Measurements from ENCODE around the gene SHROOM3. TPM values are rescaled to one million over a fixed set of nuclear protein-coding genes. Genes with fewer than 3 reads are reported as not detected.

The SHROOM3 gene
- total RNA-seq, 4 donors from 2014 or later: 52.0 to 444 (median 364) TPM

- Histone ChIP-seq H3K4me1 (peaks cover 0 to 34% (median 2%) of the 10 kb centered on the region in 4 donors), H3K36me3 (no peaks in the 10 kb centered on the region), H3K27me3 (no peaks in the 10 kb centered on the region), H3K27ac (peak overlapping the region in 2 of 4 donors; percentile 93 to 96), H3K9me3 (no peaks in the 10 kb centered on the region), H3K4me3 (no peak overlapping the region)
- no peak for DNase-seq
- no peak for TF ChIP-seq POLR2A (IDR thresholded peaks at IDR 0.05)
- no peak for TF ChIP-seq CTCF (IDR thresholded peaks at IDR 0.05)
Observed at GRCh38 chr4:76692761-76693160, 257.7 kb downstream of the SHROOM3 start.

- H3K4me1 ChIP-seq: peaks cover 0 to 31% (median 2%) of the 10 kb centered on the region in 4 donors
- TF ChIP-seq POLR2A (IDR thresholded peaks at IDR 0.05): no peak
Observed at GRCh38 chr4:76694056-76694455, 259.0 kb downstream of the SHROOM3 start.

GRCh38 chr4:76696109-76696508, 261.1 kb downstream of the SHROOM3 start:
- Histone ChIP-seq H3K27me3 (no peaks in the 10 kb centered on the region), H3K27ac (no peak overlapping the region), H3K4me3 (no peak overlapping the region), H3K9me3 (no peaks in the 10 kb centered on the region), H3K4me1 (peaks cover 0 to 24% (median 0%) of the 10 kb centered on the region in 4 donors), H3K36me3 (no peaks in the 10 kb centered on the region)
- DNase-seq: no peak
- TF ChIP-seq POLR2A (IDR thresholded peaks at IDR 0.05): no peak
- no peak for TF ChIP-seq CTCF (IDR thresholded peaks at IDR 0.05)

More at GRCh38 chr4:76694056-76694455, 259.0 kb downstream of the SHROOM3 start:
- Histone ChIP-seq H3K27ac (peak overlapping the region in 1 of 4 donors; percentile 61), H3K27me3 (no peaks in the 10 kb centered on the region), H3K9me3 (no peaks in the 10 kb centered on the region), H3K36me3 (no peaks in the 10 kb centered on the region), H3K4me3 (no peak overlapping the region)
- no peak for DNase-seq

GRCh38 chr4:76697129-76697803, 262.2 kb downstream of the SHROOM3 start:
- H3K27ac ChIP-seq: peak overlapping the region in 1 of 4 donors; percentile 21

GRCh38 chr4:76698141-76698540, 263.1 kb downstream of the SHROOM3 start:
- no peak for TF ChIP-seq CTCF (IDR thresholded peaks at IDR 0.05)
- H3K27me3 ChIP-seq: no peaks in the 10 kb centered on the region
- H3K27ac ChIP-seq: no peak overlapping the region
- no peaks in the 10 kb centered on the region for H3K9me3 ChIP-seq
- H3K36me3 ChIP-seq: no peaks in the 10 kb centered on the region
- H3K4me3 ChIP-seq: no peak overlapping the region
- H3K4me1 ChIP-seq: peaks cover 0 to 36% (median 0%) of the 10 kb centered on the region in 4 donors
- DNase-seq: no peak

More at GRCh38 chr4:76697129-76697803, 262.2 kb downstream of the SHROOM3 start:
- Histone ChIP-seq H3K4me1 (peaks cover 0 to 28% (median 0%) of the 10 kb centered on the region in 4 donors), H3K4me3 (no peak overlapping the region), H3K9me3 (no peaks in the 10 kb centered on the region), H3K36me3 (no peaks in the 10 kb centered on the region), H3K27me3 (no peaks in the 10 kb centered on the region)
- TF ChIP-seq POLR2A (IDR thresholded peaks at IDR 0.05): no peak
- TF ChIP-seq CTCF (IDR thresholded peaks at IDR 0.05): no peak
- DNase-seq: no peak

GRCh38 chr4:76699751-76700310, 264.8 kb downstream of the SHROOM3 start:
- H3K4me1 ChIP-seq: peaks cover 0 to 35% (median 0%) of the 10 kb centered on the region in 4 donors

More at GRCh38 chr4:76699751-76700310, 264.8 kb downstream of the SHROOM3 start:
- DNase-seq: no peak
- Histone ChIP-seq H3K9me3 (no peaks in the 10 kb centered on the region), H3K36me3 (no peaks in the 10 kb centered on the region), H3K27me3 (no peaks in the 10 kb centered on the region), H3K4me3 (no peak overlapping the region), H3K27ac (peak overlapping the region in 1 of 4 donors; percentile 17)
- TF ChIP-seq POLR2A (IDR thresholded peaks at IDR 0.05) (no peak), CTCF (IDR thresholded peaks at IDR 0.05) (no peak)

All from Peyer's patch (tissue), 4 donors.